Thyroid gland (tissue), 4 donors: ENCODE results near the gene JUNB.

Experiments
- POLR2A ChIP-seq, 2 donors: fragments of 450-650 bp; IDR thresholded peaks; one replicate each; pipeline ENCODE4 v1.6.1; 2017; ENCODE audit warnings: antibody characterized with exemption in 2 of 2, mild to moderate bottlenecking in 2 of 2, moderate library complexity in 1 of 2
- TF ChIP-seq, protein P1 (sequence below), 6 experiments: fragments of 200-600 bp in 3 of 6; fragments of 450-650 bp in 3 of 6; sonication (generic) in 3 of 6; IDR thresholded peaks; one replicate each; pipeline ENCODE4 v1.5.1; 2016 to 2019; ENCODE audit warnings: antibody characterized with exemption in 6 of 6, mild to moderate bottlenecking in 2 of 6, inconsistent platforms in 1 of 6, moderate library complexity in 1 of 6

DNA sequence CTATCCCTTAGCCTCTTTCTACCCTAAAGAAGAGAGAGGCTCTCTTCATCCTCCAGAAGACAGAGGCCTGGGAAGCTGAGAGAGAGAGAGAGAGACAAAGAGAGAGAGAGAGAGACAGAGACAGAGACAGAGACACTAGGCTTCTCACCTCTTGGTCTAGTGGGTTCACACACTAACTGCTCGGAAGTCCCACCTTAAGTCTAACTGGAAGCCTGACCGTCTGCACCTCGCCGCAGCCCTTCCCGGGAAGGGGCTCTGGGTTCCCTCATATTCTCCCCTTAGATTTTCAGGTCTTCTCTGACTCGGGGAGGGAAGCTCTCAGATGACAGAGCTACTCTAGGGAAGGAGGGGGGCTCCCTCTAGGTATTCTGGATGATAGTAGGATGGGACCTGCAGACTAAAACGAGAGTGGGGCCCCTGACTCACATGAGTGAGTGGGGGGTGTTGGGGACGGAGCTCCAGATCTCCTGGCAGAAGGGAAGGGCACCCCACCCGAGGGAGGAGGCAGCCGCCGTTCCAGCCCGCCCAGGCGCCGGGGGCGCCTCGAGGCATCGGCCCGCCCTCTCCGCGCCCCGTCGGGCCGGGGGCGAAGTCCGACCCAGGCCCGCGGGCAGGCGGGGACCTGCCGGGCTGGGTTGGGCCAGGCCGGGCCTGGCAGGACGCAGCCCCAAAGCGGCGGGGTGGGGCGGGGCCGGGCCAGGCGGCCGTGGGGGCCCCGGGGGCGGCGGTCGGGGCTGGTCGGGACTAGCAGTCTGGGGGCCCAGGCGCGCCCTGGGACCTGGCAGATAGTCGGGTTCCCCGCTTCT lies 2.0 kb upstream of the JUNB start:
- TF ChIP-seq, protein P1, sequence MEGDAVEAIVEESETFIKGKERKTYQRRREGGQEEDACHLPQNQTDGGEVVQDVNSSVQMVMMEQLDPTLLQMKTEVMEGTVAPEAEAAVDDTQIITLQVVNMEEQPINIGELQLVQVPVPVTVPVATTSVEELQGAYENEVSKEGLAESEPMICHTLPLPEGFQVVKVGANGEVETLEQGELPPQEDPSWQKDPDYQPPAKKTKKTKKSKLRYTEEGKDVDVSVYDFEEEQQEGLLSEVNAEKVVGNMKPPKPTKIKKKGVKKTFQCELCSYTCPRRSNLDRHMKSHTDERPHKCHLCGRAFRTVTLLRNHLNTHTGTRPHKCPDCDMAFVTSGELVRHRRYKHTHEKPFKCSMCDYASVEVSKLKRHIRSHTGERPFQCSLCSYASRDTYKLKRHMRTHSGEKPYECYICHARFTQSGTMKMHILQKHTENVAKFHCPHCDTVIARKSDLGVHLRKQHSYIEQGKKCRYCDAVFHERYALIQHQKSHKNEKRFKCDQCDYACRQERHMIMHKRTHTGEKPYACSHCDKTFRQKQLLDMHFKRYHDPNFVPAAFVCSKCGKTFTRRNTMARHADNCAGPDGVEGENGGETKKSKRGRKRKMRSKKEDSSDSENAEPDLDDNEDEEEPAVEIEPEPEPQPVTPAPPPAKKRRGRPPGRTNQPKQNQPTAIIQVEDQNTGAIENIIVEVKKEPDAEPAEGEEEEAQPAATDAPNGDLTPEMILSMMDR (IDR thresholded peaks at IDR 0.05) = no peak
- peak in 1 of 2 donors; percentile 37 for TF ChIP-seq POLR2A (IDR thresholded peaks at IDR 0.05)
